Right renal pelvis (tissue), 4 donors: ENCODE results near the gene PPP2R5B. TPM values are rescaled to one million over a fixed set of nuclear protein-coding genes. Genes with fewer than 3 reads are reported as not detected.

Experiments
- DNase-seq, 4 donors: peaks; one replicate each; pipeline ENCODE4 v3.0.0-alpha.2; 2013; ENCODE audit warnings: low read depth in 4 of 4, low spot score in 3 of 4, missing footprints in 1 of 4
- polyA plus RNA-seq, 4 donors: library from polyadenylated mRNA; unstranded; fragments of 120-200 nt; gene quantifications; one replicate each; pipeline ENCODE4 v1.2.1, GENCODE V29; 2013; ENCODE audit not compliant: insufficient read length in 4 of 4

PPP2R5B gene
- polyA plus RNA-seq, 4 donors = 14.9 to 18.8 (median 17.9) TPM

DNA sequence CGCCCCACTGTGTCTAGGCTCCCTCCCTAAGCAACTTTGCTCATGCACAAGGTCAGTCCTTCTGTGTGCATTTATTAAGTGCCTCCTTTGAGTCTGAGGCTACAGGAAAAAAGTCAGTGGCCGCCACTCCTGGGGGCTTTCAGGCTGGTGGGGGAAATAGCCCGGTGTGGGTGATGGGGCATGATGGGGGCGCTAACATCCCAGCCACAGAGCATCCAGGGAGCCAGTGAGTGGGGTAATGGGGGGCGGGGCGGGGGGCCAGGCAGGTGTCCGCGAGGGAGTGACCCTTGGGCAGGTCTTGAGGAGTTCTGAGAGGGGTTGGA, 36.1 kb upstream of the PPP2R5B start:
- no peak for DNase-seq

GRCh38 chr11:64888729-64889511, 35.6 kb upstream of the PPP2R5B start:
- no peak for DNase-seq

DNA sequence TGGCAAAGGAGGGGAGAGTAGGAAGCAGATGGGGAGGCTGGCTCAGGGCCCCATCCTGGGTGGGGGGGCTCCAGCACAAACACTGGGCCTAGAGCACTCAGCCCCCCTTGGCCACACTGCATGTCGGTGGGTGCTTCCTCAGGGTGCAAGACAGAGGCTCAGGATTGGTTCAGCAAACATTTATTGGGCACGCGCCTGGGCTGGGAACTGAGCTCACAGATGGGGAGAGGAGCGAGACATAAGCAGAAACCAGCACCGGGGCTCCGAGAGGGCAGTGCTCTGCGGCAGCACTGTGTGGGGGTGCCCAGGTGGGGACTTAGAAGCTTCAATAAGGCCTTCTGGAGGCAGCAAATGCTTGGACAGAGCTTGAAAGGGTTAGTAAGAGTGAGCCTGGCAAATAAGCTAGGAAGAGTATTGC, 34.0 kb upstream of the PPP2R5B start:
- no peak for DNase-seq

DNA sequence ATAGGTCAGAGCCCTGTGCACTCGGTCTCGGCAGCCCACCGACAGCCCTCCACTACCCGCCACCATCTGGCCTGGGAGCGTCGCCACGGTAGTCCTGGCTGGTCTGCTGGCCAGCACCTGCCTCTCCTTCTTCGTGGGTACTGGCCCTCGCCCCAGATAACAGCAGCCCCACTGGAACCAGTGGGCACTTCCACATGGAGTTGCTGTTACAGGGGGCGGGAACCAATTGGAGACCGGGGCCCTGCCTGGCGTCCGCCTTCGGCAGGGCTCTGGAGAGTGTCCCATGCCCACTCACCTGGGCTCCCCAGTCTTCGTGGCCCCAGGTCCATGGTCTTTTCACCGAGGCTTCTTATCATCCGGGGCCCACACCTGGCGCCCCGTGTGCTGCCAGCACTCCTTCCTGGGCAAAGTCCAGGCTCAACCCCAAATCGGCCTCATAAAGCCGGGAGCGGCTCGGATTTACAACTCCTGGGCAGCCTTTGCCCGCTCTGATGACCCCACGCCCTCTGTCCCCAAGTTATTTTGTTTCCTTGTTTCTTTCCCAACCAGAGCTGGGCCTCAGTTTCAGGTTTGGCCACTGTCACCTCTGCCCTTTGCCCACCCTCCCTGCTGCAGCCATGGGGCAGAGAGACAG, 33.2 kb upstream of the PPP2R5B start:
- DNase-seq = no peak

GRCh38 chr11:64891880-64892279, 32.6 kb upstream of the PPP2R5B start:
- no peak for DNase-seq

DNA sequence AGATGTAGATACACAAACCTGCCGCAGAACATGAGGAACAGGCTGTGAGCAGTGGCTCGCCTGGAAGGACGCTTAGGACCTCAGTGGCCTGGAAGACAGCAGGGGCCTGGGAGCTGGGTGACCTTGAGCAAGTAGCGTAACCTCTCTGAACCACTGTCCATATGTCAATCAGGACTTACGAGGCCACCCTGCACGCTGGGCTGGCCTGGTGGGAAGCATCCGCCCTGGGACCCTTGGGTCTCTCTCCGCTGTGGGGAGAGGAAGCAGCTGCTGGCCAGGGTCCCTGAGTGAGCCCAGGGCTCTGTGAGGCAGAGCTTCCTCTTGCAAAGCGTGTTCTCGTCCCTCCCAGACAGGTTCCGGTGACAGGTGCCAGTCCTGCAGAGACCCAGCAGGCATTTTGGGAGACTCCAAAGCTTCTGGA, 32.1 kb upstream of the PPP2R5B start:
- no peak for DNase-seq

DNA sequence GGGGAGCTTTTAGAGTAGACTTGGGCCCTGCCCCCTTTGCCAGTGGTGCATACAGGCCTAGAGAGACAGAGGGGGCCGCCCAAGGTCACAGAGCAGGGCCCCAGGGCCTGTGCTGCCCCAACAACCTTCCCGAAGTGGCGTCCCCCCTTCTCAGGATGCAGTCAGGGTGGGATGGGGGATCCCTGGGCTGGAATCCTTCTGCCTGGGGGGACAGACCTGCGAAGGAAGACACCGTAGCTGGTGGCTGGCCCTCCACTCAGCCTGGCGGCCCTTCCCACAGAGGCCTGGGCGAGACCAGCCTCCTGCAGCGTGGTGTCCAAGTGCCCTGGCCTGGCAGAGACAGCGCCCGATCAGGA, 31.7 kb upstream of the PPP2R5B start:
- DNase-seq = no peak

- DNase-seq = no peak
These were observed 31.1 kb upstream of the PPP2R5B start for GRCh38 chr11:64893194-64894069.

DNA sequence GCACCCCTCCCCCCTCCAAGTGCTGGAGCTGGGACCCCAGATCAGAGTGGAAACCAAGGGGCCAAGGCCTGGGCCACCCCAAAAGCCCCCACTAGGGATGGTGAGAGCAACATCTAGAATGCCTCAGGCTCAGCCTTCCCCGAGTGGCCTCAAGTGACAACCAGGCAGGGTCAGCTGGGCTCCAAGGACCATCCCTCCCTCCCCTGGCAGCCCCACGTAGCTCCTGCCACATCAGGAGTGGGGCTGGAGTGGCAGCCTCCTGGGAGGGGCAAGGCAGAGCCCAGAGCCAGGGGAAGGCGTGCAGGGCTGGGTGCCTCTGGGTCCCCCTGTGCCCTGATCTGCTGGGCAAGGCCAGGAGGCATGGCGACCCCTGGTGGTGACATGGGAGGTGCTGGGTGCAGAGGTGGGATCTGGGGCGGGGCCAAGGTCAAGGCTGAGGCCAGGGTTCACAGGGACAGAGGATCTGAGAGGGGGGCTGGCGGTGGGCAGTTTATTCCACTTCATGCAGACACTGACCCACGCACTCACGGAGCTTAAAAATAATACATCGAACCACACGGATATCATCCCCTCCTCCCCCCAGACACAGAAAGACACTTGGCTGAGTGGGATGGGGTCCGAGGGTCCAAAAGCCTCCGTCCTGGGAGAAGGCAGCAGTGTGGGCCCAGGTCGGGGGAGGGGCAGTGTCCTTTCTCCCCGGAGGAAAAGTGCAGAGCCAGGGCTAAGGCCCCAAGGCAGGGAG, 30.2 kb upstream of the PPP2R5B start:
- no peak for DNase-seq

GRCh38 chr11:64894812-64895452, 29.6 kb upstream of the PPP2R5B start:
- DNase-seq = no peak

- no peak for DNase-seq
These were observed 28.0 kb upstream of the PPP2R5B start for GRCh38 chr11:64896448-64897022.

DNA sequence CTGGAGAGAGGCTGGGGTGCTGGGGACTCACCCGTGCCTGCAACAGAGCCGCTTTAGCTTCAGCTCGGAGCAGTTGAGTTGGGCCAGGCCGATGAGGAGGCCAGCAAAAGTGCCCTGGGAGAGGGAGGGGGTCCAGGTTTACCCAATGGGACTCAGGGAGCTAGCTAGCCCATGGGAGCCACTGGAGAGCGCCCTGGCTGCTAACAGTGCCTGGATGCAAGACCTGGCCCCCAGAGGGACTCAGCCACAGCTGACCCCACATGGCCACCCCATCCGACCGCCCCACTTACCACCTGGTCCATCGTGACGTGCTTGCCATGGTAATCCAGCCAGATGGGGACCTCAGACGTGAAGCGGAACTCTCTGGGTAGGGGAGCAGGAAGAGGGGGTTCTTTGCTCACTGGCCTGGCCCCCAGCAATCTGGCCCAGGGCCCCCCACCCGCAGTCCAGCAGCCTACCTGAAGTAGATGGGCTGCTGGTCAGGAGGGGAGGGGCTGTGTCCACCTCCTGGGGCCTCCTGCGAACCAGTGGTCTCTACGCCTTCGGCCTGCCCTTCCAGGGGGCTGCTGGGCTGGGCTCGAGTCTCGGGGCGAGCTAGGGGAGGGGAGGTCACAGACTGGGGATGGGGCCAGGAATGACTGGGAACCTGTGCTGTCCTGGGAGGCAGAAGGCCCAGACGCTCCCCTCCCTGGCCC, 27.0 kb upstream of the PPP2R5B start:
- no peak for DNase-seq

GRCh38 chr11:64898076-64898445, 26.4 kb upstream of the PPP2R5B start:
- DNase-seq = no peak

- no peak for DNase-seq
These were observed 25.9 kb upstream of the PPP2R5B start for GRCh38 chr11:64898541-64898940.

DNA sequence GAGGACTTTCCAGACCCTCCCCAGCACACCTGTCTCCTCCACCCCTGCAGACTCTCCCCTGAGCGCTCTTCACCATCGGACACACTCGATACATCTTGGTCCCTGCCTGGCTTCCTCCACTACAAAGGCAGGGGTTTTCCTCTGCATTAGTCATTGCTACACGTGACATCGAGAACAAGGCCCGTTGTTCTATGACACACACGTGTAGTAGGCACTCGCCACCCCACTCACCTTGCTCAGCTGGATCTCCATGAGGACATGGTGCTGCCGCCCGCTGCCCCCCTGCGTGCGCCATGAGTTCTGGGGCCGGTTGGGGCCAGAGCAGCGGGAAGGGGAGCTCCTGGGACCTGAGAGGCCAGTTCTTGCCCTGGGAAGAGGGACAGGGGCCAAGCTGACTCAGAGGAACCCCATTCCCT, 24.2 kb upstream of the PPP2R5B start:
- DNase-seq = no peak

GRCh38 chr11:64900774-64901173, 23.7 kb upstream of the PPP2R5B start:
- no peak for DNase-seq

DNA sequence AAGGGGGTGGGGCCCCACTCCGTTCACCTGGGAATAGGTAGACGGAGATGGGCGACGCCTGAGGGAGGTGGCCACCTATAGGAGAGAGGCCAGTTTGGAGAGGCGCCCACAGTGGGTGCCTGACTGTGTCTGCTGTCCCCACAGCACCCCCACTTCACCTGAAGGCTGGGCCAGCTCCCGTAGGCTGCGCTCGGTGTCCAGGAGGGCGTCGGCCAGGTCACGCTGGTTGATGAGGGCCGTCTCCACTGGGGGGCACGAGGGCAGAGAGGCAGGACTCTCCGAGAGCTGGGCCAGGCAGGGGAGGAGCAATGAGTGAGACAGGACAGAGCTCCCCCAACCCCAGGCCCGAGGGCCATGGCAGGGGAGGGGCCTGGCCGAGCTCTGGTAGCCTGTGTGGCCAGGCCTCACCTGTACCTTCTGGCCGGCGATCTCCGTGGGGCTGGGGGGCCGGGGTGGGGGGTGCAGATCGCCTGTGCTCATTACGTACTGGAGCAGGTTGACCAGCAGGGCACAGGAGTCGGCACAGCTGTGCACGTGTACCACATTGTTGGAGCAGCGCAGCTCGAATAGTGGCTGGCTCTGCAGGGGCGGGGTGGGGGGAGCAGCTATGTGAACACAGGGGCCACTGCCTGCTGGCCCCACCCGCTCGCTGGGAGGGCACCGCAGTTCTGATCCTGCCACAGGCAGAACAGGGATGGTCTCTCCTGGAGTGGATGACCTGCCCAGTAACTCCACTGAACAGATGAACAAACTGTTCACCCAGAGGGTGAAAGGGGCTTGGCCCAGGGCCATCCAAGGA, 22.2 kb upstream of the PPP2R5B start:
- no peak for DNase-seq

- DNase-seq = no peak
These were observed 21.1 kb upstream of the PPP2R5B start for GRCh38 chr11:64903291-64903833.
